HepG2 (cell line): ENCODE data around the gene ZNF574. TPM values are rescaled to one million over a fixed set of nuclear protein-coding genes. Genes with fewer than 3 reads are reported as not detected.

Experiments used
- ATAC-seq: fragments of 200-7000 bp; cut with Tn5 transposase; 3 replicates; pipeline ENCODE4 v1.9.1; 2020; ENCODE audit warnings: mild to moderate bottlenecking, moderate library complexity
- BruUV-seq: library from RNA; stranded (reverse); fragments of 400-500 nt; replicated peaks from 2 replicates; lab custom pipeline; 2021; lab: Mats Ljungman, UMichigan
- CTCF ChIA-PET: fragments of 300-600 bp; formaldehyde crosslinking; extraction: SDS; loops from one replicate; lab custom pipeline; 2021; ENCODE audit warnings: low total read pairs, inconsistent platforms, low intra/inter-chr PET ratio; lab: Yijun Ruan, JAX
- POLR2A ChIA-PET: fragments of 350-600 bp; sonication (Branson Sonifier 250); formaldehyde crosslinking; loops from one replicate; lab custom pipeline; 2020; ENCODE audit warnings: antibody characterized with exemption, inconsistent platforms; lab: Yijun Ruan, JAX
- DNase-seq: peaks from one replicate; pipeline ENCODE4 v3.0.0-alpha.2; 2015; ENCODE audit warnings: low spot score
- FAIRE-seq: peaks from 3 replicates; lab custom pipeline; 2011; peaks lifted over from hg19 to GRCh38; lab: Jason Lieb, UNC
- H2AFZ ChIP-seq: one replicate; pipeline ENCODE4 v1.6.1; 2011; ENCODE audit warnings: low read length, inconsistent platforms
- H3K27ac ChIP-seq: fragments of 300-600 bp; 3 replicates; pipeline ENCODE4 v1.8.0; 2011; ENCODE audit warnings: mixed run types, mild to moderate bottlenecking, mixed read lengths, low read length, inconsistent platforms; ENCODE audit not compliant: insufficient read depth; ENCODE audit errors: extremely low read length
- H3K27me3 ChIP-seq, 2 experiments: fragments of 200-600 bp in 1 of 2; 2 replicates in 1 of 2; 3 replicates in 1 of 2; pipeline versions ENCODE4 v1.6.0 to v1.8.0; 2011; ENCODE audit warnings: low read length in 2 of 2, mild to moderate bottlenecking in 2 of 2, moderate library complexity in 2 of 2, inconsistent platforms in 1 of 2; ENCODE audit not compliant: insufficient read depth in 2 of 2, control insufficient read depth in 1 of 2
- H3K36me3 ChIP-seq, 2 experiments: fragments of 200-600 bp in 1 of 2; replicated peaks in 1 of 2; 2 replicates in 1 of 2; 3 replicates in 1 of 2; pipeline versions ENCODE4 v1.5.1 to v1.8.0; 2011; ENCODE audit warnings: low read length in 2 of 2, inconsistent platforms in 1 of 2; ENCODE audit not compliant: insufficient read depth in 2 of 2, control insufficient read depth in 1 of 2
- H3K4me1 ChIP-seq: 2 replicates; pipeline ENCODE4 v1.5.1; 2012; ENCODE audit warnings: low read length, inconsistent platforms; ENCODE audit not compliant: insufficient read depth
- H3K4me2 ChIP-seq: 2 replicates; pipeline ENCODE4 v1.6.0; 2011; ENCODE audit warnings: low read depth, low read length, inconsistent platforms
- H3K4me3 ChIP-seq, 3 experiments: fragments of 200-600 bp in 1 of 3; sonication (generic), shearing (Covaris generic) in 1 of 3; replicated peaks in 1 of 3; 2 replicates each; pipeline ENCODE4 v1.5.1; 2011 to 2016; ENCODE audit warnings: low read length in 3 of 3, inconsistent platforms in 2 of 3, low read depth in 2 of 3, mild to moderate bottlenecking in 2 of 3, control low read depth in 1 of 3, mixed read lengths in 1 of 3; ENCODE audit not compliant: insufficient read depth in 1 of 3
- H3K79me2 ChIP-seq: one replicate; pipeline ENCODE4 v1.6.1; 2011; ENCODE audit warnings: low read length, inconsistent platforms; ENCODE audit not compliant: insufficient read depth
- H3K9ac ChIP-seq: 2 replicates; pipeline ENCODE4 v1.6.0; 2011; ENCODE audit warnings: mild to moderate bottlenecking, low read depth, low read length, inconsistent platforms; ENCODE audit not compliant: insufficient read depth
- H3K9me3 ChIP-seq: 2 replicates; pipeline ENCODE4 v1.5.1; 2012; ENCODE audit warnings: mild to moderate bottlenecking, low read length
- H4K20me1 ChIP-seq: 2 replicates; pipeline ENCODE4 v1.6.0; 2011; ENCODE audit warnings: inconsistent platforms, mild to moderate bottlenecking, low read length, moderate library complexity; ENCODE audit not compliant: insufficient read depth
- ADNP ChIP-seq: sonication (generic); formaldehyde crosslinking; IDR thresholded peaks from 2 replicates; pipeline ENCODE4 v1.4.0; 2020; ENCODE audit warnings: missing genetic modification reagents
- MAFK ChIP-seq, 2 experiments: IDR thresholded peaks in 1 of 2; conservative IDR thresholded peaks in 1 of 2; 2 replicates each; pipeline ENCODE4 v1.6.1; 2011; ENCODE audit warnings: improper control_type of control experiment in 2 of 2, low read length in 2 of 2
- MXI1 ChIP-seq: IDR thresholded peaks from 3 replicates; pipeline ENCODE4 v1.6.1; 2012; ENCODE audit warnings: low read depth, low read length, inconsistent platforms, borderline replicate concordance
- SCMH1 ChIP-seq: sonication (generic); formaldehyde crosslinking; IDR thresholded peaks from 2 replicates; pipeline ENCODE4 v1.9.0; 2021; ENCODE audit warnings: missing genetic modification reagents, mild to moderate bottlenecking, borderline replicate concordance
- TBX3 ChIP-seq: fragments of 450-650 bp; IDR thresholded peaks from 2 replicates; pipeline ENCODE4 v1.6.1; 2017; ENCODE audit warnings: antibody characterized with exemption, mild to moderate bottlenecking, inconsistent platforms, borderline replicate concordance
- ZFP36 ChIP-seq: fragments of 150-350 bp; IDR thresholded peaks from 2 replicates; pipeline ENCODE4 v1.6.1; 2018; ENCODE audit warnings: borderline replicate concordance, low read length, low read depth; ENCODE audit not compliant: partially characterized antibody
- ZNF230 ChIP-seq: sonication (generic); formaldehyde crosslinking; IDR thresholded peaks from 2 replicates; pipeline ENCODE4 v1.4.0; 2020; ENCODE audit warnings: mild to moderate bottlenecking, missing genetic modification reagents
- ZNF543 ChIP-seq: sonication (generic); formaldehyde crosslinking; IDR thresholded peaks from 2 replicates; pipeline ENCODE4 v1.4.0; 2020; ENCODE audit warnings: mild to moderate bottlenecking, missing genetic modification reagents
- ZSCAN29 ChIP-seq: sonication (generic); formaldehyde crosslinking; conservative IDR thresholded peaks from 2 replicates; pipeline ENCODE4 v1.4.0; 2020; ENCODE audit warnings: mild to moderate bottlenecking, missing genetic modification reagents
- WGBS: methylation state at CpG from one replicate; pipeline ENCODE4 v1.1.6; 2017; ENCODE audit warnings: low lambda C conversion rate; 5-methylcytosine and 5-hydroxymethylcytosine counted together
- in situ Hi-C: cut with HindIII; loops from 2 replicates; pipeline ENCODE4 v1.10.0; 2017; ENCODE audit warnings: low pct_unique_long_range_greater_than_20kb; ENCODE audit not compliant: extremely low pct_ligation_motif_present
- intact Hi-C: fragments of 100-400 bp; cut with micrococcal nuclease; formaldehyde crosslinking; loops from one replicate; pipeline ENCODE4 v1.10.0; 2022; ENCODE audit not compliant: unreplicated experiment
- polyA plus RNA-seq, 8 experiments: library from polyadenylated mRNA; depleted of rRNA in 3 of 8; stranded (reverse) in 7 of 8; unstranded in 1 of 8; fragments of >200 nt; fragmentation: Illumina TruSeq in 4 of 8; extraction: Trizol in 4 of 8; gene quantifications; 2 replicates each; pipeline versions ENCODE4 v1.2.1 to v1.2.3, GENCODE V29; 2011 to 2016; ENCODE audit warnings: low read depth in 4 of 8, missing spikeins in 1 of 8, mixed read lengths in 1 of 8; ENCODE audit not compliant: insufficient read depth in 1 of 8
- total RNA-seq, 5 experiments: library from RNA; depleted of rRNA; stranded (reverse); fragments of >200 nt; fragmentation: Illumina TruSeq; extraction: Trizol; gene quantifications; 2 replicates each; pipeline ENCODE4 v1.2.3, GENCODE V29; 2016; ENCODE audit warnings: low read depth in 1 of 5
- TF ChIP-seq, protein P1 (sequence below): sonication (generic); formaldehyde crosslinking; IDR thresholded peaks from 2 replicates; pipeline ENCODE4 v1.5.0; 2020; ENCODE audit warnings: mild to moderate bottlenecking, missing genetic modification reagents

Gene ZNF574
- total and polyA plus RNA-seq, 2 of the 13 experiments (the other 11 are each of a cell fraction or from before 2014, with no cell fraction given) = 7.7 to 7.9 TPM

DNA sequence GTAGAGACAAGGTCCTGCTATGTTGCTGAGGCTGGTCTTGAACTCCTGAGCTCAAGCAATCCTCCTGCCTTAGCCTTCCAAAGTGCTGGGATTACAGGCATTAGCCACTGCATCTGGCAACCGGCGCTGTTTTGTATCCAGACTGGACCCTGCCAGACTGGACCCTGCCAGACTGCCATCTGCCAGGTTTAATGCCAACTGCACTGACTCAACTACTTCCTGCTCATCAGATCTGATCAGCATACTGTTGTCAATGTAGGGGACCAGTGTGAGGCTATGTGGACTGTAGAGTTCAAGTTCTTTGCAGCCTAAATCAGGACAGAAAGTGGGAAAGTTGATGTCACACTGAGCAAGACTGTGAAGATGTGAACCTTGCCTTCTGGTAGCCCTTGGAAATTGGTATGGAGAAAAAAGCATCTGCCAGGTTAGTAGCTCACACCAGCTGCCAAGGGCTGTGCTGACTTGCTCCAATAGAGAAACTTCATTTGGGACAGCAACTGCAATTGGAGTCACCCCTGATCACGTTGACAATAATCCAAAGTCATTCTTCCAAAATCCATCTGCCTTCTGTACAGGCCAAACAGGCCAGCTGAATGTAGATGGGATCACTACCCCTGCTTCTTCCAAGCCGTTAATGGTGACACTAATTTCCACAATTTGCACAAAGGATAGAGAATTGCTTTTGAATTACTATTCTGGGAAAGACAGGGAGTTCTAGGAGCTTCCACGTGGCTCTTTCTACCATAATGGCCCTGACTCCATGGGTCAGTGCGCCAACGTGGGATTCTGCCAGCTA lies 45.1 kb upstream of the ZNF574 start:
- in situ Hi-C loops = no loop called here
- no peak for FAIRE-seq
- no TSS peak for BruUV-seq

More for the DNA sequence above, 45.1 kb upstream of the ZNF574 start:
- no peak for DNase-seq
- intact Hi-C loops = no loop called here
- TF ChIP-seq ADNP (no peak), TBX3 (no peak), ZNF230 (CRISPR knock-in tag) (no peak), ZFP36 (no peak), MXI1 (no peak), ZSCAN29 (CRISPR knock-in tag) (no peak), ZNF543 (no peak), SCMH1 (CRISPR knock-in tag) (no peak), MAFK (conservative IDR thresholded peaks at IDR 0.05 in 1 of 2, IDR thresholded peaks at IDR 0.05 in 1 of 2; ENCODE audit: low read length in 2 of 2) (no peak)
- TF ChIP-seq, protein P1, sequence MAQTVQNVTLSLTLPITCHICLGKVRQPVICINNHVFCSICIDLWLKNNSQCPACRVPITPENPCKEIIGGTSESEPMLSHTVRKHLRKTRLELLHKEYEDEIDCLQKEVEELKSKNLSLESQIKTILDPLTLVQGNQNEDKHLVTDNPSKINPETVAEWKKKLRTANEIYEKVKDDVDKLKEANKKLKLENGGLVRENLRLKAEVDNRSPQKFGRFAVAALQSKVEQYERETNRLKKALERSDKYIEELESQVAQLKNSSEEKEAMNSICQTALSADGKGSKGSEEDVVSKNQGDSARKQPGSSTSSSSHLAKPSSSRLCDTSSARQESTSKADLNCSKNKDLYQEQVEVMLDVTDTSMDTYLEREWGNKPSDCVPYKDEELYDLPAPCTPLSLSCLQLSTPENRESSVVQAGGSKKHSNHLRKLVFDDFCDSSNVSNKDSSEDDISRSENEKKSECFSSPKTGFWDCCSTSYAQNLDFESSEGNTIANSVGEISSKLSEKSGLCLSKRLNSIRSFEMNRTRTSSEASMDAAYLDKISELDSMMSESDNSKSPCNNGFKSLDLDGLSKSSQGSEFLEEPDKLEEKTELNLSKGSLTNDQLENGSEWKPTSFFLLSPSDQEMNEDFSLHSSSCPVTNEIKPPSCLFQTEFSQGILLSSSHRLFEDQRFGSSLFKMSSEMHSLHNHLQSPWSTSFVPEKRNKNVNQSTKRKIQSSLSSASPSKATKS (CRISPR knock-in tag) = no peak
- TF ChIP-seq, all 625 proteins: peak for 0
- no peak overlapping the region for H3K9ac ChIP-seq
- H3K4me3 ChIP-seq = no peak overlapping the region
- no peak overlapping the region for H3K4me2 ChIP-seq
- no peak for ATAC-seq
- H3K36me3 ChIP-seq = no peaks in the 10 kb centered on the region
- H2AFZ ChIP-seq = no peak overlapping the region
- H3K4me1 ChIP-seq = peaks cover 6% of the 10 kb centered on the region; the same call in 1 of the 2 replicates
- H3K79me2 ChIP-seq = no peaks in the 10 kb centered on the region
- H4K20me1 ChIP-seq = no peaks in the 10 kb centered on the region
- no peaks in the 10 kb centered on the region for H3K9me3 ChIP-seq
- no peak overlapping the region for H3K27ac ChIP-seq
- ChIA-PET POLR2A (no interaction called here), CTCF (no interaction called here)
- 16% methylated on average over 7 of the region's 7 CpGs for WGBS
- H3K27me3 ChIP-seq = peaks cover 0 to 15% of the 10 kb centered on the region in 2 experiments; a peak in 2 of 5 replicates
